Ammon's horn (tissue), 1 donor: Measurements from ENCODE around the gene ZFX.

ENCODE experiments used
- DNase-seq: peaks from one replicate; pipeline ENCODE4 v3.0.0-alpha.2; 2016; ENCODE audit warnings: low spot score

ZFX gene

GRCh38 chrX:24241822-24242648 is 92.5 kb downstream of the ZFX start:
- peak; percentile 19 for DNase-seq

- DNase-seq, result peak; percentile 52
These were observed 93.2 kb downstream of the ZFX start for GRCh38 chrX:24242649-24243175.

- no peak for DNase-seq
These were observed 93.7 kb downstream of the ZFX start for GRCh38 chrX:24243188-24243587.

GRCh38 chrX:24243692-24244091 is 94.2 kb downstream of the ZFX start:
- DNase-seq, result no peak

- DNase-seq, result no peak
These were observed 95.7 kb downstream of the ZFX start for GRCh38 chrX:24245202-24245601.

- no peak for DNase-seq
These were observed 98.5 kb downstream of the ZFX start for GRCh38 chrX:24248042-24248441.

- no peak for DNase-seq
These were observed 103.5 kb downstream of the ZFX start for GRCh38 chrX:24253030-24253429.

GRCh38 chrX:24253469-24253868 is 103.9 kb downstream of the ZFX start:
- DNase-seq, result no peak

- DNase-seq, result no peak
These were observed 107.5 kb downstream of the ZFX start for GRCh38 chrX:24257011-24257410.

GRCh38 chrX:24259544-24260240 is 110.2 kb downstream of the ZFX start:
- DNase-seq, result peak; percentile 56

- DNase-seq, result peak; percentile 34
These were observed 111.5 kb downstream of the ZFX start for GRCh38 chrX:24260842-24261550.

- no peak for DNase-seq
These were observed 112.8 kb downstream of the ZFX start for GRCh38 chrX:24262309-24262708.

- no peak for DNase-seq
These were observed 114.9 kb downstream of the ZFX start for GRCh38 chrX:24264383-24264782.
